HepG2 (cell line): Measurements from ENCODE around the gene DDO. TPM values are rescaled to one million over a fixed set of nuclear protein-coding genes. Genes with fewer than 3 reads are reported as not detected.

ENCODE experiments used
- ATAC-seq: fragments of 200-7000 bp; cut with Tn5 transposase; 3 replicates; pipeline ENCODE4 v1.9.1; 2020; ENCODE audit warnings: mild to moderate bottlenecking, moderate library complexity
- BruUV-seq: library from RNA; stranded (reverse); fragments of 400-500 nt; replicated peaks from 2 replicates; lab custom pipeline; 2021; lab: Mats Ljungman, UMichigan
- CTCF ChIA-PET: fragments of 300-600 bp; formaldehyde crosslinking; extraction: SDS; loops from one replicate; lab custom pipeline; 2021; ENCODE audit warnings: low total read pairs, inconsistent platforms, low intra/inter-chr PET ratio; lab: Yijun Ruan, JAX
- POLR2A ChIA-PET: fragments of 350-600 bp; sonication (Branson Sonifier 250); formaldehyde crosslinking; loops from one replicate; lab custom pipeline; 2020; ENCODE audit warnings: antibody characterized with exemption, inconsistent platforms; lab: Yijun Ruan, JAX
- DNase-seq: peaks from one replicate; pipeline ENCODE4 v3.0.0-alpha.2; 2015; ENCODE audit warnings: low spot score
- FAIRE-seq: peaks from 3 replicates; lab custom pipeline; 2011; peaks lifted over from hg19 to GRCh38; lab: Jason Lieb, UNC
- H2AFZ ChIP-seq: one replicate; pipeline ENCODE4 v1.6.1; 2011; ENCODE audit warnings: low read length, inconsistent platforms
- H3K27ac ChIP-seq: fragments of 300-600 bp; 3 replicates; pipeline ENCODE4 v1.8.0; 2011; ENCODE audit warnings: mixed run types, mild to moderate bottlenecking, mixed read lengths, low read length, inconsistent platforms; ENCODE audit not compliant: insufficient read depth; ENCODE audit errors: extremely low read length
- H3K27me3 ChIP-seq, 2 experiments: fragments of 200-600 bp in 1 of 2; 2 replicates in 1 of 2; 3 replicates in 1 of 2; pipeline versions ENCODE4 v1.6.0 to v1.8.0; 2011; ENCODE audit warnings: low read length in 2 of 2, mild to moderate bottlenecking in 2 of 2, moderate library complexity in 2 of 2, inconsistent platforms in 1 of 2; ENCODE audit not compliant: insufficient read depth in 2 of 2, control insufficient read depth in 1 of 2
- H3K36me3 ChIP-seq, 2 experiments: fragments of 200-600 bp in 1 of 2; replicated peaks in 1 of 2; 2 replicates in 1 of 2; 3 replicates in 1 of 2; pipeline versions ENCODE4 v1.5.1 to v1.8.0; 2011; ENCODE audit warnings: low read length in 2 of 2, inconsistent platforms in 1 of 2; ENCODE audit not compliant: insufficient read depth in 2 of 2, control insufficient read depth in 1 of 2
- H3K4me1 ChIP-seq: 2 replicates; pipeline ENCODE4 v1.5.1; 2012; ENCODE audit warnings: low read length, inconsistent platforms; ENCODE audit not compliant: insufficient read depth
- H3K4me2 ChIP-seq: 2 replicates; pipeline ENCODE4 v1.6.0; 2011; ENCODE audit warnings: low read depth, low read length, inconsistent platforms
- H3K4me3 ChIP-seq, 3 experiments: fragments of 200-600 bp in 1 of 3; sonication (generic), shearing (Covaris generic) in 1 of 3; replicated peaks in 1 of 3; 2 replicates each; pipeline ENCODE4 v1.5.1; 2011 to 2016; ENCODE audit warnings: low read length in 3 of 3, inconsistent platforms in 2 of 3, low read depth in 2 of 3, mild to moderate bottlenecking in 2 of 3, control low read depth in 1 of 3, mixed read lengths in 1 of 3; ENCODE audit not compliant: insufficient read depth in 1 of 3
- H3K79me2 ChIP-seq: one replicate; pipeline ENCODE4 v1.6.1; 2011; ENCODE audit warnings: low read length, inconsistent platforms; ENCODE audit not compliant: insufficient read depth
- H3K9ac ChIP-seq: 2 replicates; pipeline ENCODE4 v1.6.0; 2011; ENCODE audit warnings: mild to moderate bottlenecking, low read depth, low read length, inconsistent platforms; ENCODE audit not compliant: insufficient read depth
- H3K9me3 ChIP-seq: 2 replicates; pipeline ENCODE4 v1.5.1; 2012; ENCODE audit warnings: mild to moderate bottlenecking, low read length
- H4K20me1 ChIP-seq: 2 replicates; pipeline ENCODE4 v1.6.0; 2011; ENCODE audit warnings: inconsistent platforms, mild to moderate bottlenecking, low read length, moderate library complexity; ENCODE audit not compliant: insufficient read depth
- BATF2 ChIP-seq: sonication (generic); formaldehyde crosslinking; IDR thresholded peaks from 2 replicates; pipeline ENCODE4 v1.8.0; 2022; ENCODE audit warnings: mild to moderate bottlenecking, missing genetic modification reagents, moderate library complexity
- CEBPG ChIP-seq: IDR thresholded peaks from 2 replicates; pipeline ENCODE4 v1.6.1; 2016
- HNRNPH1 ChIP-seq: fragments of 200-400 bp; formaldehyde crosslinking; optimal IDR thresholded peaks from 2 replicates; pipeline ENCODE3; 2017; ENCODE audit warnings: mild to moderate bottlenecking, low read depth, low read length
- RAD51 ChIP-seq: fragments of 450-650 bp; IDR thresholded peaks from 2 replicates; pipeline ENCODE4 v1.6.1; 2016; ENCODE audit warnings: borderline replicate concordance
- RFXAP ChIP-seq: sonication (generic); formaldehyde crosslinking; IDR thresholded peaks from 2 replicates; pipeline ENCODE4 v1.4.0; 2020; ENCODE audit warnings: missing genetic modification reagents, borderline replicate concordance
- RORA ChIP-seq: sonication (generic); formaldehyde crosslinking; IDR thresholded peaks from 2 replicates; pipeline ENCODE4 v1.5.0; 2020; ENCODE audit warnings: mild to moderate bottlenecking, missing genetic modification reagents, moderate library complexity
- SUZ12 ChIP-seq: fragments of 150-350 bp; IDR thresholded peaks from 2 replicates; pipeline ENCODE4 v1.6.1; 2014; ENCODE audit warnings: low read depth, low read length
- TEF ChIP-seq: sonication (generic); formaldehyde crosslinking; IDR thresholded peaks from 2 replicates; pipeline ENCODE4 v1.5.0; 2020; ENCODE audit warnings: missing genetic modification reagents
- ZNF562 ChIP-seq: sonication (generic); formaldehyde crosslinking; IDR thresholded peaks from 2 replicates; pipeline ENCODE4 v1.8.0; 2022; ENCODE audit warnings: missing genetic modification reagents, borderline replicate concordance
- ZNF589 ChIP-seq: sonication (generic); formaldehyde crosslinking; conservative IDR thresholded peaks from 2 replicates; pipeline ENCODE4 v1.8.0; 2022; ENCODE audit warnings: mild to moderate bottlenecking, moderate library complexity, missing genetic modification reagents
- ZNF766 ChIP-seq: sonication (generic); formaldehyde crosslinking; IDR thresholded peaks from 2 replicates; pipeline ENCODE4 v1.5.0; 2020; ENCODE audit warnings: missing genetic modification reagents, borderline replicate concordance
- WGBS: methylation state at CpG from one replicate; pipeline ENCODE4 v1.1.6; 2017; ENCODE audit warnings: low lambda C conversion rate; 5-methylcytosine and 5-hydroxymethylcytosine counted together
- in situ Hi-C: cut with HindIII; loops from 2 replicates; pipeline ENCODE4 v1.10.0; 2017; ENCODE audit warnings: low pct_unique_long_range_greater_than_20kb; ENCODE audit not compliant: extremely low pct_ligation_motif_present
- intact Hi-C: fragments of 100-400 bp; cut with micrococcal nuclease; formaldehyde crosslinking; loops from one replicate; pipeline ENCODE4 v1.10.0; 2022; ENCODE audit not compliant: unreplicated experiment
- polyA plus RNA-seq, 8 experiments: library from polyadenylated mRNA; depleted of rRNA in 3 of 8; stranded (reverse) in 7 of 8; unstranded in 1 of 8; fragments of >200 nt; fragmentation: Illumina TruSeq in 4 of 8; extraction: Trizol in 4 of 8; gene quantifications; 2 replicates each; pipeline versions ENCODE4 v1.2.1 to v1.2.3, GENCODE V29; 2011 to 2016; ENCODE audit warnings: low read depth in 4 of 8, missing spikeins in 1 of 8, mixed read lengths in 1 of 8; ENCODE audit not compliant: insufficient read depth in 1 of 8
- total RNA-seq, 5 experiments: library from RNA; depleted of rRNA; stranded (reverse); fragments of >200 nt; fragmentation: Illumina TruSeq; extraction: Trizol; gene quantifications; 2 replicates each; pipeline ENCODE4 v1.2.3, GENCODE V29; 2016; ENCODE audit warnings: low read depth in 1 of 5
- TF ChIP-seq, protein P1 (sequence below): sonication (generic); formaldehyde crosslinking; IDR thresholded peaks from 2 replicates; pipeline ENCODE4 v1.8.1; 2023; ENCODE audit warnings: missing genetic modification reagents, inconsistent platforms, borderline replicate concordance
- TF ChIP-seq, protein P2 (sequence below): sonication (generic); formaldehyde crosslinking; IDR thresholded peaks from 2 replicates; pipeline ENCODE4 v1.8.0; 2022; ENCODE audit warnings: missing genetic modification reagents, mild to moderate bottlenecking, borderline replicate concordance
- TF ChIP-seq, protein P3 (sequence below): sonication (generic); formaldehyde crosslinking; IDR thresholded peaks from 2 replicates; pipeline ENCODE4 v1.8.0; 2022; ENCODE audit warnings: missing genetic modification reagents, mild to moderate bottlenecking, moderate library complexity, borderline replicate concordance
- TF ChIP-seq, protein P4 (sequence below): sonication (generic); formaldehyde crosslinking; IDR thresholded peaks from 2 replicates; pipeline ENCODE4 v1.5.1; 2020; ENCODE audit warnings: missing genetic modification reagents, mild to moderate bottlenecking, borderline replicate concordance

DDO gene
- total and polyA plus RNA-seq, 2 of the 13 experiments (the other 11 are each of a cell fraction or from before 2014, with no cell fraction given): 6.1 to 10.3 TPM

DNA sequence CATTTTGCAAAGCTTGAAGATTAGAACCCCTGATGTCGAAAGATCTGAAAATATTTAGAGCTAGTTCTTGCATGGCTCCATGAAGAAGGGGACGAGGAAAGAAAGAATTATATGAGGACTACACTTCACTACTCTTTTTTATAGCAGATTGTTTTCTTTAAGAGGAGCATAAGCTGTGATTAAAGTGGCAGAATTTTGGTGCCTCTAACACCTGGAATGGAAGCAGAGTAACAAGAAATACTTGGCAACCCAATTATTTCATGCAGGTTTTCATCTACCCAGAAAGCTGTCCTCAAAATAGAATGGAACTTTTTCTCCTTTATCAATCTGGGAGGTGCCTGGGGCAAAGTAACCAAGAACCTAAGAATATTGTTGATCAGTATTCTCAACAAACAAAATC lies 61.2 kb downstream of the DDO start:
- CTCF ChIA-PET: no interaction called here
- ATAC-seq (no peak), FAIRE-seq (no peak)
- 31% methylated on average over 2 of the region's 2 CpGs for WGBS
- BruUV-seq: no TSS peak
- TF ChIP-seq, protein P1, sequence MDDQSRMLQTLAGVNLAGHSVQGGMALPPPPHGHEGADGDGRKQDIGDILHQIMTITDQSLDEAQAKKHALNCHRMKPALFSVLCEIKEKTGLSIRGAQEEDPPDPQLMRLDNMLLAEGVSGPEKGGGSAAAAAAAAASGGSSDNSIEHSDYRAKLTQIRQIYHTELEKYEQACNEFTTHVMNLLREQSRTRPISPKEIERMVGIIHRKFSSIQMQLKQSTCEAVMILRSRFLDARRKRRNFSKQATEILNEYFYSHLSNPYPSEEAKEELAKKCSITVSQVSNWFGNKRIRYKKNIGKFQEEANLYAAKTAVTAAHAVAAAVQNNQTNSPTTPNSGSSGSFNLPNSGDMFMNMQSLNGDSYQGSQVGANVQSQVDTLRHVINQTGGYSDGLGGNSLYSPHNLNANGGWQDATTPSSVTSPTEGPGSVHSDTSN (CRISPR knock-in tag): no peak
- TF ChIP-seq ZNF589 (CRISPR knock-in tag): no peak
- TF ChIP-seq, protein P2, sequence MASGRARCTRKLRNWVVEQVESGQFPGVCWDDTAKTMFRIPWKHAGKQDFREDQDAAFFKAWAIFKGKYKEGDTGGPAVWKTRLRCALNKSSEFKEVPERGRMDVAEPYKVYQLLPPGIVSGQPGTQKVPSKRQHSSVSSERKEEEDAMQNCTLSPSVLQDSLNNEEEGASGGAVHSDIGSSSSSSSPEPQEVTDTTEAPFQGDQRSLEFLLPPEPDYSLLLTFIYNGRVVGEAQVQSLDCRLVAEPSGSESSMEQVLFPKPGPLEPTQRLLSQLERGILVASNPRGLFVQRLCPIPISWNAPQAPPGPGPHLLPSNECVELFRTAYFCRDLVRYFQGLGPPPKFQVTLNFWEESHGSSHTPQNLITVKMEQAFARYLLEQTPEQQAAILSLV (CRISPR knock-in tag): no peak
- no peak for TF ChIP-seq RAD51
- TF ChIP-seq BATF2: no peak
- no peak for TF ChIP-seq ZNF766 (CRISPR knock-in tag)
- TF ChIP-seq RORA (CRISPR knock-in tag): no peak
- TF ChIP-seq TEF (CRISPR knock-in tag): no peak
- TF ChIP-seq, protein P3, sequence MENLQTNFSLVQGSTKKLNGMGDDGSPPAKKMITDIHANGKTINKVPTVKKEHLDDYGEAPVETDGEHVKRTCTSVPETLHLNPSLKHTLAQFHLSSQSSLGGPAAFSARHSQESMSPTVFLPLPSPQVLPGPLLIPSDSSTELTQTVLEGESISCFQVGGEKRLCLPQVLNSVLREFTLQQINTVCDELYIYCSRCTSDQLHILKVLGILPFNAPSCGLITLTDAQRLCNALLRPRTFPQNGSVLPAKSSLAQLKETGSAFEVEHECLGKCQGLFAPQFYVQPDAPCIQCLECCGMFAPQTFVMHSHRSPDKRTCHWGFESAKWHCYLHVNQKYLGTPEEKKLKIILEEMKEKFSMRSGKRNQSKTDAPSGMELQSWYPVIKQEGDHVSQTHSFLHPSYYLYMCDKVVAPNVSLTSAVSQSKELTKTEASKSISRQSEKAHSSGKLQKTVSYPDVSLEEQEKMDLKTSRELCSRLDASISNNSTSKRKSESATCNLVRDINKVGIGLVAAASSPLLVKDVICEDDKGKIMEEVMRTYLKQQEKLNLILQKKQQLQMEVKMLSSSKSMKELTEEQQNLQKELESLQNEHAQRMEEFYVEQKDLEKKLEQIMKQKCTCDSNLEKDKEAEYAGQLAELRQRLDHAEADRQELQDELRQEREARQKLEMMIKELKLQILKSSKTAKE (CRISPR knock-in tag): no peak
- TF ChIP-seq RFXAP (CRISPR knock-in tag): no peak
- no peak for TF ChIP-seq CEBPG (CRISPR knock-in tag)
- no peak for TF ChIP-seq HNRNPH1
- no peak for TF ChIP-seq ZNF562 (CRISPR knock-in tag)
- TF ChIP-seq, protein P4, sequence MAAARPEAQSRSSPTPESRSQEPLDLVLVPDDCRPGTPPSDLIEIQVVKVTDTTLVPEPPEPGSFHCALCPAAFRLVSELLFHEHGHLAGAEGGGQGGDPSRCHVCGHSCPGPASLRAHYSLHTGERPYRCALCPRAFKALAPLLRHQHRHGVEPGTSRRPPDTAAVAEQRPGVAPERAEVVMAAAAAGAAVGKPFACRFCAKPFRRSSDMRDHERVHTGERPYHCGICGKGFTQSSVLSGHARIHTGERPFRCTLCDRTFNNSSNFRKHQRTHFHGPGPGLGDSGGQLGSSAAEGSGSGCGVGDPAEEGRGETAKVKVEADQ: no peak
- no peak for TF ChIP-seq SUZ12
- TF ChIP-seq, all 625 proteins: peak for 0
- no peak for DNase-seq
- Histone ChIP-seq H2AFZ (no peak overlapping the region), H3K4me2 (no peak overlapping the region), H3K9me3 (no peaks in the 10 kb centered on the region), H3K9ac (no peak overlapping the region), H3K27me3 (no peaks in the 10 kb centered on the region; a peak in 1 of 5 replicates), H3K4me3 (no peak overlapping the region), H4K20me1 (no peaks in the 10 kb centered on the region), H3K4me1 (peaks cover 18% of the 10 kb centered on the region), H3K79me2 (no peaks in the 10 kb centered on the region), H3K36me3 (no peaks in the 10 kb centered on the region), H3K27ac (no peak overlapping the region)
- in situ Hi-C loops: no loop called here
- POLR2A ChIA-PET: no interaction called here
- intact Hi-C loops: no loop called here
